B cell (primary cell): ENCODE results near the gene SIK3. TPM values are rescaled to one million over a fixed set of nuclear protein-coding genes. Genes with fewer than 3 reads are reported as not detected.
A peak's percentile ranks its signal among the peaks of the same experiment; 100 is the strongest.

Experiments used
- ATAC-seq: fragments of 200-7000 bp; cut with Tn5 transposase; one replicate; pipeline ENCODE4 v1.10.0; 2021; ENCODE audit warnings: low read depth, mild to moderate bottlenecking, moderate number of reproducible peaks, moderate library complexity
- CTCF ChIA-PET: fragments of 350-600 bp; sonication (Branson Sonifier 250); formaldehyde crosslinking; loops from one replicate; lab custom pipeline; 2021; ENCODE audit warnings: antibody characterized with exemption, inconsistent platforms; lab: Charles Lee
- POLR2A ChIA-PET: fragments of 350-600 bp; sonication (Branson Sonifier 250); formaldehyde crosslinking; loops from one replicate; lab custom pipeline; 2021; ENCODE audit warnings: antibody characterized with exemption; lab: Charles Lee
- DNase-seq: peaks from one replicate; pipeline ENCODE4 v3.0.0; 2013
- H2AFZ ChIP-seq: 2 replicates; pipeline ENCODE4 v1.6.1; 2012; ENCODE audit warnings: mild to moderate bottlenecking, low read depth, low read length; ENCODE audit not compliant: insufficient read depth, poor library complexity, severe bottlenecking
- H3K27ac ChIP-seq, 2 donors: 1 replicate in 1 of 2; 2 replicates in 1 of 2; pipeline ENCODE4 v1.5.1; 2012 to 2013; ENCODE audit warnings: low read length in 2 of 2, mild to moderate bottlenecking in 2 of 2, moderate library complexity in 1 of 2
- H3K27me3 ChIP-seq, 4 experiments: fragments of 200-600 bp in 1 of 4; sonication (generic) in 1 of 4; replicated peaks in 1 of 4; 1 replicate in 2 of 4; 2 replicates in 2 of 4; pipeline versions ENCODE4 v1.6.1 to v1.7.0; 2013 to 2016; ENCODE audit warnings: low read length in 3 of 4, mild to moderate bottlenecking in 2 of 4, mixed read lengths in 1 of 4, moderate library complexity in 1 of 4; ENCODE audit not compliant: insufficient read depth in 4 of 4, control insufficient read depth in 3 of 4; ENCODE audit errors: control extremely low read depth in 1 of 4
- H3K36me3 ChIP-seq, 2 experiments: replicated peaks in 1 of 2; 1 replicate in 1 of 2; 2 replicates in 1 of 2; pipeline versions ENCODE4 v1.6.1 to v1.7.1; 2013; ENCODE audit warnings: low read length in 1 of 2; ENCODE audit not compliant: insufficient read depth in 2 of 2, control insufficient read depth in 1 of 2; ENCODE audit errors: control extremely low read depth in 1 of 2, extremely low read depth in 1 of 2
- H3K4me1 ChIP-seq, 2 donors: fragments of 200-600 bp in 1 of 2; sonication (generic) in 1 of 2; 1 replicate in 1 of 2; 2 replicates in 1 of 2; pipeline versions ENCODE4 v1.5.1 to v1.6.1; 2013 to 2017; ENCODE audit warnings: low read length in 2 of 2; ENCODE audit not compliant: control insufficient read depth in 2 of 2, insufficient read depth in 2 of 2
- H3K4me2 ChIP-seq: replicated peaks from 2 replicates; pipeline ENCODE3; 2012; ENCODE audit warnings: mild to moderate bottlenecking, low read depth, low read length; ENCODE audit not compliant: poor library complexity, severe bottlenecking
- H3K4me3 ChIP-seq, 5 experiments: fragments of 200-600 bp in 1 of 5; sonication (generic) in 1 of 5; 1 replicate in 3 of 5; 2 replicates in 2 of 5; pipeline versions ENCODE4 v1.5.1 to v1.7.0; 2011 to 2016; ENCODE audit warnings: low read length in 4 of 5, mild to moderate bottlenecking in 4 of 5, low read depth in 2 of 5, control low read depth in 1 of 5, moderate library complexity in 1 of 5; ENCODE audit not compliant: insufficient read depth in 1 of 5; ENCODE audit errors: control extremely low read depth in 1 of 5, extremely low read depth in 1 of 5
- H3K79me2 ChIP-seq: fragments of 200-600 bp; sonication (generic); one replicate; pipeline ENCODE4 v1.6.0; 2016; ENCODE audit warnings: low read length; ENCODE audit not compliant: control insufficient read depth, insufficient read depth
- H3K9ac ChIP-seq: fragments of 200-600 bp; sonication (generic); 2 replicates; pipeline ENCODE4 v1.6.1; 2017; ENCODE audit warnings: mild to moderate bottlenecking, low read length, moderate library complexity
- H3K9me3 ChIP-seq, 3 donors: one replicate each; pipeline versions ENCODE4 v1.6.1 to v1.7.1; 2013; ENCODE audit warnings: low read length in 2 of 3; ENCODE audit not compliant: control insufficient read depth in 2 of 3, insufficient read depth in 1 of 3; ENCODE audit errors: control extremely low read depth in 1 of 3
- H4K20me1 ChIP-seq: 2 replicates; pipeline ENCODE4 v1.6.0; 2012; ENCODE audit warnings: mild to moderate bottlenecking, low read length; ENCODE audit not compliant: insufficient read depth, control insufficient read depth, poor library complexity, severe bottlenecking
- H3K27ac Mint-ChIP-seq: one replicate; pipeline ENCODE4 v1.8.0; 2021; ENCODE audit warnings: mixed read lengths
- H3K27me3 Mint-ChIP-seq: one replicate; pipeline ENCODE4 v1.8.0; 2021; ENCODE audit warnings: mixed read lengths
- H3K4me1 Mint-ChIP-seq: one replicate; pipeline ENCODE4 v1.8.0; 2021; ENCODE audit warnings: mixed read lengths
- H3K4me3 Mint-ChIP-seq: one replicate; pipeline ENCODE4 v1.8.0; 2021; ENCODE audit warnings: mixed read lengths
- H3K9me3 Mint-ChIP-seq: one replicate; pipeline ENCODE4 v1.8.0; 2022; ENCODE audit warnings: mixed read lengths; ENCODE audit not compliant: insufficient read depth
- CTCF ChIP-seq: fragments of 200-600 bp; IDR thresholded peaks from one replicate; pipeline ENCODE4 v1.8.0; 2022; ENCODE audit warnings: antibody characterized with exemption, mild to moderate bottlenecking
- EZH2 ChIP-seq: IDR thresholded peaks from 2 replicates; pipeline ENCODE4 v1.6.1; 2012; ENCODE audit warnings: borderline replicate concordance, low read depth, mild to moderate bottlenecking, moderate library complexity, low read length; ENCODE audit not compliant: insufficient read depth, poor library complexity, severe bottlenecking
- WGBS: methylation state at CpG from one replicate; pipeline ENCODE4 v1.1.5; 2013; ENCODE audit warnings: missing lambda C conversion rate; ENCODE audit not compliant: insufficient coverage; 5-methylcytosine and 5-hydroxymethylcytosine counted together
- intact Hi-C: fragments of 100-400 bp; cut with micrococcal nuclease; formaldehyde crosslinking; loops from one replicate; pipeline ENCODE4 v1.10.0; 2022
- polyA plus RNA-seq: library from polyadenylated mRNA; depleted of rRNA; stranded (reverse); fragments of >200 nt; gene quantifications from 2 replicates; pipeline ENCODE4 v1.2.3, GENCODE V29; 2012
- total RNA-seq, 2 donors: library from RNA; stranded (reverse); fragments of 120-200 nt in 1 of 2; gene quantifications; 1 replicate in 1 of 2; 2 replicates in 1 of 2; pipeline versions ENCODE4 v1.2.3 to v1.2.4, GENCODE V29; 2013 to 2022

Gene SIK3
- total and polyA plus RNA-seq, 2 donors (not counting 1 experiment from before 2014, with no cell fraction given) = 36.5 to 180 TPM

GRCh38 chr11:116948391-116948790 lies 149.8 kb downstream of the SIK3 start:
- H3K79me2 ChIP-seq = peaks cover 34% of the 10 kb centered on the region
- ChIA-PET CTCF (interaction anchor here (1.4 to 2.8 kb wide), 2 partner anchors 151 to 158 kb away, joined by 6 read pairs; no protein-coding TSS in a partner anchor), POLR2A (interaction anchor here (0.5 to 0.9 kb wide), 3 partner anchors 14 to 150 kb away, joined by 3 read pairs; partner anchors contain the start of gene SIK3)
- Mint-ChIP-seq H3K27me3 (no peaks in the 10 kb centered on the region), H3K4me1 (peaks cover 21% of the 10 kb centered on the region), H3K27ac (peak overlapping the region; percentile 37), H3K9me3 (no peaks in the 10 kb centered on the region), H3K4me3 (peak overlapping the region; percentile 32)
- TF ChIP-seq CTCF (no peak), EZH2 (no peak)
- H3K27ac ChIP-seq = peak overlapping the region; percentile 8 to 72
- peak overlapping the region; percentile 41 for H3K4me2 ChIP-seq
- DNase-seq (peak; percentile 23), ATAC-seq (no peak)
- peaks cover 12% of the 10 kb centered on the region in 2 donors for H3K4me1 ChIP-seq
- H3K4me3 ChIP-seq = no peak overlapping the region
- intact Hi-C loops = loop anchor here (2.0 kb wide), 1 partner anchor 18 kb away; no protein-coding TSS in a partner anchor
- no peak overlapping the region for H2AFZ ChIP-seq
- no peak overlapping the region for H3K9ac ChIP-seq
- no peaks in the 10 kb centered on the region for H3K27me3 ChIP-seq
- no peaks in the 10 kb centered on the region for H3K9me3 ChIP-seq
- no peaks in the 10 kb centered on the region for H4K20me1 ChIP-seq
- WGBS = no CpG with 5 or more reads among the region's 4 CpGs
- H3K36me3 ChIP-seq = peaks cover 12 to 19% of the 10 kb centered on the region in 2 experiments

GRCh38 chr11:116946414-116946813 lies 151.8 kb downstream of the SIK3 start:
- DNase-seq = no peak
- ChIA-PET CTCF (interaction anchor here (0.8 to 1.6 kb wide), 2 partner anchors 14 to 65 kb away, joined by 3 to 4 read pairs; no protein-coding TSS in a partner anchor), POLR2A (no interaction called here)
- Histone ChIP-seq H3K27ac (no peak overlapping the region), H3K9me3 (no peaks in the 10 kb centered on the region), H4K20me1 (no peaks in the 10 kb centered on the region), H3K4me1 (peaks cover 12% of the 10 kb centered on the region in 2 donors), H3K9ac (no peak overlapping the region), H3K79me2 (peaks cover 51% of the 10 kb centered on the region), H3K4me3 (no peak overlapping the region), H3K27me3 (no peaks in the 10 kb centered on the region), H2AFZ (no peak overlapping the region), H3K36me3 (peaks cover 15 to 20% of the 10 kb centered on the region in 2 experiments), H3K4me2 (no peak overlapping the region)
- WGBS = 86% methylated on average over 2 of the region's 3 CpGs
- Mint-ChIP-seq H3K9me3 (no peaks in the 10 kb centered on the region), H3K27me3 (no peaks in the 10 kb centered on the region), H3K27ac (no peak overlapping the region), H3K4me1 (peaks cover 27% of the 10 kb centered on the region), H3K4me3 (no peak overlapping the region)
- TF ChIP-seq EZH2 (no peak), CTCF (no peak)
- intact Hi-C loops = no loop called here
- ATAC-seq = no peak
